IPS-20b (cell line): ENCODE measurements around the gene MAS1.

ENCODE experiments used
- H3K27ac ChIP-seq: one replicate; pipeline ENCODE4 v1.5.1; 2013; ENCODE audit warnings: low read length
- H3K27me3 ChIP-seq: 2 replicates; pipeline ENCODE4 v1.6.1; 2013; ENCODE audit warnings: mild to moderate bottlenecking, low read length, inconsistent platforms; ENCODE audit not compliant: insufficient read depth
- H3K36me3 ChIP-seq: 2 replicates; pipeline ENCODE4 v1.6.1; 2013; ENCODE audit warnings: low read depth, mild to moderate bottlenecking, inconsistent platforms, low read length, moderate library complexity; ENCODE audit not compliant: insufficient read depth
- H3K4me1 ChIP-seq: 2 replicates; pipeline ENCODE4 v1.6.1; 2013; ENCODE audit warnings: mild to moderate bottlenecking, control low read depth, inconsistent platforms, low read length, moderate library complexity; ENCODE audit not compliant: insufficient read depth
- H3K4me3 ChIP-seq: 2 replicates; pipeline ENCODE4 v1.5.1; 2013; ENCODE audit warnings: mild to moderate bottlenecking, low read length, inconsistent platforms
- H3K9ac ChIP-seq: 2 replicates; pipeline ENCODE4 v1.6.1; 2013; ENCODE audit warnings: low read depth, mild to moderate bottlenecking, inconsistent platforms, low read length, moderate library complexity
- H3K9me3 ChIP-seq: 2 replicates; pipeline ENCODE4 v1.6.1; 2013; ENCODE audit warnings: mild to moderate bottlenecking, low read depth, low read length, inconsistent platforms; ENCODE audit not compliant: insufficient read depth

The MAS1 gene

GRCh38 chr6:159865226-159865920 is 25.4 kb upstream of the MAS1 start:
- no peaks in the 10 kb centered on the region for H3K36me3 ChIP-seq

GRCh38 chr6:159866286-159867247 is 24.2 kb upstream of the MAS1 start:
- H3K27me3 ChIP-seq: no peaks in the 10 kb centered on the region
- H3K4me1 ChIP-seq: no peaks in the 10 kb centered on the region
- no peak overlapping the region for H3K9ac ChIP-seq
- no peak overlapping the region for H3K4me3 ChIP-seq
- no peaks in the 10 kb centered on the region for H3K9me3 ChIP-seq
- no peaks in the 10 kb centered on the region for H3K36me3 ChIP-seq
- H3K27ac ChIP-seq: no peak overlapping the region

More at GRCh38 chr6:159865226-159865920, 25.4 kb upstream of the MAS1 start:
- no peaks in the 10 kb centered on the region for H3K9me3 ChIP-seq
- H3K27me3 ChIP-seq: no peaks in the 10 kb centered on the region
- H3K27ac ChIP-seq: no peak overlapping the region
- H3K9ac ChIP-seq: no peak overlapping the region
- H3K4me3 ChIP-seq: no peak overlapping the region
- H3K4me1 ChIP-seq: no peaks in the 10 kb centered on the region

- Histone ChIP-seq H3K27me3 (no peaks in the 10 kb centered on the region), H3K9me3 (no peaks in the 10 kb centered on the region), H3K9ac (no peak overlapping the region), H3K4me3 (no peak overlapping the region), H3K4me1 (peaks cover 9% of the 10 kb centered on the region; the same call in 1 of the 2 replicates), H3K36me3 (no peaks in the 10 kb centered on the region), H3K27ac (no peak overlapping the region)
These were observed 19.5 kb upstream of the MAS1 start for GRCh38 chr6:159871241-159871640.

- H3K36me3 ChIP-seq: no peaks in the 10 kb centered on the region
- H3K27ac ChIP-seq: no peak overlapping the region
- peaks cover 9% of the 10 kb centered on the region; the same call in 1 of the 2 replicates for H3K4me1 ChIP-seq
- H3K9me3 ChIP-seq: no peaks in the 10 kb centered on the region
- H3K9ac ChIP-seq: no peak overlapping the region
- no peaks in the 10 kb centered on the region for H3K27me3 ChIP-seq
- H3K4me3 ChIP-seq: no peak overlapping the region
These were observed 18.9 kb upstream of the MAS1 start for GRCh38 chr6:159871906-159872305.

- no peak overlapping the region for H3K27ac ChIP-seq
- peaks cover 9% of the 10 kb centered on the region; the same call in 1 of the 2 replicates for H3K4me1 ChIP-seq
- no peaks in the 10 kb centered on the region for H3K27me3 ChIP-seq
- H3K36me3 ChIP-seq: no peaks in the 10 kb centered on the region
- no peak overlapping the region for H3K4me3 ChIP-seq
- H3K9me3 ChIP-seq: no peaks in the 10 kb centered on the region
- no peak overlapping the region for H3K9ac ChIP-seq
These were observed 16.4 kb upstream of the MAS1 start for GRCh38 chr6:159874435-159874834.

GRCh38 chr6:159875194-159875593 is 15.6 kb upstream of the MAS1 start:
- no peak overlapping the region for H3K27ac ChIP-seq
- H3K27me3 ChIP-seq: no peaks in the 10 kb centered on the region
- no peaks in the 10 kb centered on the region for H3K36me3 ChIP-seq
- no peak overlapping the region for H3K9ac ChIP-seq
- peaks cover 9% of the 10 kb centered on the region; the same call in 1 of the 2 replicates for H3K4me1 ChIP-seq
- H3K4me3 ChIP-seq: peak overlapping the region; percentile 18; the same call in 1 of the 2 replicates
- no peaks in the 10 kb centered on the region for H3K9me3 ChIP-seq

GRCh38 chr6:159876242-159876641 is 14.5 kb upstream of the MAS1 start:
- Histone ChIP-seq H3K9ac (no peak overlapping the region), H3K4me3 (no peak overlapping the region), H3K9me3 (no peaks in the 10 kb centered on the region), H3K27ac (no peak overlapping the region), H3K27me3 (no peaks in the 10 kb centered on the region), H3K4me1 (peaks cover 9% of the 10 kb centered on the region; the same call in 1 of the 2 replicates), H3K36me3 (no peaks in the 10 kb centered on the region)

- Histone ChIP-seq H3K4me3 (no peak overlapping the region), H3K27me3 (no peaks in the 10 kb centered on the region), H3K9ac (no peak overlapping the region), H3K27ac (no peak overlapping the region), H3K36me3 (no peaks in the 10 kb centered on the region), H3K9me3 (no peaks in the 10 kb centered on the region), H3K4me1 (peaks cover 9% of the 10 kb centered on the region; the same call in 1 of the 2 replicates)
These were observed 13.5 kb upstream of the MAS1 start for GRCh38 chr6:159877256-159877808.

- H3K4me1 ChIP-seq: peaks cover 9% of the 10 kb centered on the region; the same call in 1 of the 2 replicates
- no peak overlapping the region for H3K4me3 ChIP-seq
- H3K9ac ChIP-seq: no peak overlapping the region
- no peaks in the 10 kb centered on the region for H3K9me3 ChIP-seq
- H3K36me3 ChIP-seq: no peaks in the 10 kb centered on the region
- no peak overlapping the region for H3K27ac ChIP-seq
- H3K27me3 ChIP-seq: no peaks in the 10 kb centered on the region
These were observed 12.4 kb upstream of the MAS1 start for GRCh38 chr6:159878341-159878740.

GRCh38 chr6:159879856-159880255 is 10.9 kb upstream of the MAS1 start:
- H3K9ac ChIP-seq: no peak overlapping the region
- no peaks in the 10 kb centered on the region for H3K9me3 ChIP-seq
- H3K27me3 ChIP-seq: no peaks in the 10 kb centered on the region
- no peaks in the 10 kb centered on the region for H3K36me3 ChIP-seq
- no peak overlapping the region for H3K4me3 ChIP-seq
- peaks cover 9% of the 10 kb centered on the region; the same call in 1 of the 2 replicates for H3K4me1 ChIP-seq
- no peak overlapping the region for H3K27ac ChIP-seq

- Histone ChIP-seq H3K4me1 (peaks cover 4% of the 10 kb centered on the region; the same call in 1 of the 2 replicates), H3K9ac (no peak overlapping the region), H3K9me3 (no peaks in the 10 kb centered on the region), H3K27me3 (no peaks in the 10 kb centered on the region), H3K4me3 (no peak overlapping the region), H3K36me3 (no peaks in the 10 kb centered on the region), H3K27ac (no peak overlapping the region)
These were observed 10.3 kb upstream of the MAS1 start for GRCh38 chr6:159880412-159880975.
